GM23338 (cell line): Measurements from ENCODE around the gene GCNT3.

Experiments used
- CREB1 ChIP-seq: fragments of 250-450 bp; sonication (Bioruptor Pico); IDR thresholded peaks from 2 replicates; pipeline ENCODE4 v1.5.0; 2020; ENCODE audit warnings: low read depth, mild to moderate bottlenecking, moderate library complexity
- CTCF ChIP-seq, 2 experiments: fragments of 200-600 bp in 1 of 2; sonication (generic) in 1 of 2; conservative IDR thresholded peaks; 2 replicates each; pipeline versions ENCODE4 v1.5.1 to v1.6.1; 2016 to 2017; ENCODE audit warnings: antibody characterized with exemption in 2 of 2, low read depth in 2 of 2, mild to moderate bottlenecking in 2 of 2, moderate library complexity in 1 of 2
- ETS1 ChIP-seq: IDR thresholded peaks from 2 replicates; pipeline ENCODE4 v1.6.1; 2016; ENCODE audit warnings: antibody characterized with exemption
- EZH2 ChIP-seq: fragments of 200-600 bp; sonication (generic); IDR thresholded peaks from one replicate; pipeline ENCODE4 v1.8.0; 2017; ENCODE audit warnings: antibody characterized with exemption, mild to moderate bottlenecking, low read depth; ENCODE audit not compliant: unreplicated experiment
- EZH2phosphoT487 ChIP-seq: fragments of 200-600 bp; sonication (generic); IDR thresholded peaks from one replicate; pipeline ENCODE4 v1.8.1; 2018; ENCODE audit warnings: antibody characterized with exemption; ENCODE audit not compliant: unreplicated experiment
- POLR2AphosphoS5 ChIP-seq: IDR thresholded peaks from 2 replicates; pipeline ENCODE4 v1.6.1; 2016; ENCODE audit warnings: antibody characterized with exemption, low read depth
- REST ChIP-seq: IDR thresholded peaks from one replicate; pipeline ENCODE4 v1.6.1; 2018; ENCODE audit warnings: antibody characterized with exemption; ENCODE audit not compliant: unreplicated experiment
- ZNF114 ChIP-seq: fragments of 250-450 bp; sonication (Bioruptor Pico); IDR thresholded peaks from 2 replicates; pipeline ENCODE4 v1.5.0; 2020; ENCODE audit warnings: mild to moderate bottlenecking, moderate library complexity
- ZNF331 ChIP-seq: fragments of 250-450 bp; sonication (Bioruptor Pico); IDR thresholded peaks from 2 replicates; pipeline ENCODE4 v1.5.0; 2020; ENCODE audit warnings: low read depth, mild to moderate bottlenecking, moderate library complexity

- TF ChIP-seq CTCF (conservative IDR thresholded peaks at IDR 0.05; ENCODE audit: low read depth in 2 of 2) = no peak
- TF ChIP-seq EZH2 = no peak
- no peak for TF ChIP-seq EZH2phosphoT487
- TF ChIP-seq POLR2AphosphoS5 = peak; percentile 92
- TF ChIP-seq ETS1 = peak; percentile 63; the same call in 1 of the 2 replicates
- peak; percentile 6 for TF ChIP-seq REST
- peak; percentile 76 for TF ChIP-seq CREB1 (CRISPR knock-in tag)
- TF ChIP-seq ZNF331 (CRISPR knock-in tag) = no peak
- no peak for TF ChIP-seq ZNF114
Measured at GRCh38 chr15:59656897-59657634, 45.5 kb downstream of the GCNT3 start, which contains the start of gene GTF2A2.
